Right lung (tissue), 5 donors: Measurements from ENCODE around the gene NR1H4. TPM values are rescaled to one million over a fixed set of nuclear protein-coding genes. Genes with fewer than 3 reads are reported as not detected.

Source experiments
- polyA plus RNA-seq, 5 donors: library from polyadenylated mRNA; unstranded; fragments of 120-200 nt; gene quantifications; one replicate each; pipeline versions ENCODE4 v1.2.1 to v1.2.3, GENCODE V29; 2013; ENCODE audit warnings: inconsistent platforms in 1 of 5, low replicate concordance in 1 of 5; ENCODE audit not compliant: insufficient read length in 5 of 5, insufficient read depth in 1 of 5

The NR1H4 gene
- polyA plus RNA-seq, 5 donors: 0.28 to 0.72 (median 0.40) TPM

Other genes with a start within 250 kb of the NR1H4 start
- 10 to 100 TPM in 1 of 5 donors, 1 to 10 TPM in 4; 4.2 to 10.6 (median 8.6) TPM for gene DEPDC4, start 206.8 kb upstream of the NR1H4 start, polyA plus RNA-seq
- 10 to 100 TPM; 45.6 to 76.9 (median 62.4) TPM for gene SCYL2, start 206.7 kb upstream of the NR1H4 start, polyA plus RNA-seq
- gene SLC17A8, start 116.8 kb upstream of the NR1H4 start, polyA plus RNA-seq: 1 to 10 TPM; 2.0 to 4.6 (median 3.2) TPM
- gene GAS2L3, start 99.8 kb downstream of the NR1H4 start, polyA plus RNA-seq: 10 to 100 TPM; 11.7 to 41.6 (median 25.6) TPM